Transverse colon (tissue), 4 donors: ENCODE results near the gene NOL9. TPM values are rescaled to one million over a fixed set of nuclear protein-coding genes. Genes with fewer than 3 reads are reported as not detected.

Source experiments
- DNase-seq: peaks from one replicate; pipeline ENCODE4 v3.0.0-alpha.2; 2019
- H3K27ac ChIP-seq, 4 donors: fragments of 200-600 bp; sonication (generic); 2 replicates each; pipeline ENCODE4 v1.5.1; 2016 to 2018; ENCODE audit warnings: inconsistent platforms in 4 of 4
- H3K27me3 ChIP-seq: fragments of 200-600 bp; sonication (generic); 2 replicates; pipeline ENCODE4 v1.5.1; 2017; ENCODE audit warnings: inconsistent platforms
- H3K36me3 ChIP-seq, 4 donors: fragments of 200-600 bp; sonication (generic); 2 replicates each; pipeline ENCODE4 v1.5.1; 2017 to 2019; ENCODE audit warnings: inconsistent platforms in 4 of 4
- H3K4me1 ChIP-seq, 4 donors: fragments of 200-600 bp; sonication (generic); 2 replicates each; pipeline ENCODE4 v1.5.1; 2017 to 2020; ENCODE audit warnings: inconsistent platforms in 4 of 4
- H3K4me3 ChIP-seq, 4 donors: fragments of 200-600 bp; sonication (generic); 1 replicate in 1 of 4; 2 replicates in 3 of 4; pipeline versions ENCODE4 v1.5.1 to v1.6.1; 2017 to 2019; ENCODE audit warnings: inconsistent platforms in 4 of 4
- H3K9me3 ChIP-seq, 2 donors: fragments of 200-600 bp; sonication (generic); 2 replicates each; pipeline ENCODE4 v1.5.1; 2017 to 2019; ENCODE audit warnings: inconsistent platforms in 2 of 2
- EP300 ChIP-seq: sonication (generic); formaldehyde crosslinking; IDR thresholded peaks from one replicate; pipeline ENCODE4 v1.6.1; 2017; ENCODE audit warnings: antibody characterized with exemption, low read depth
- POLR2A ChIP-seq: fragments of 450-650 bp; IDR thresholded peaks from one replicate; pipeline ENCODE4 v1.6.1; 2016; ENCODE audit warnings: antibody characterized with exemption, mild to moderate bottlenecking, moderate library complexity
- POLR2AphosphoS5 ChIP-seq, 3 donors: sonication (generic); formaldehyde crosslinking; IDR thresholded peaks; one replicate each; pipeline ENCODE4 v1.6.1; 2016; ENCODE audit warnings: antibody characterized with exemption in 3 of 3
- WGBS, 2 donors: methylation state at CpG; one replicate each; pipeline ENCODE4 v1.1.5; 2018; ENCODE audit warnings: low coverage in 1 of 2; 5-methylcytosine and 5-hydroxymethylcytosine counted together
- in situ Hi-C, 4 donors: fragments of 200-750 bp; cut with MboI; loops; one replicate each; pipeline versions ENCODE4 v1.15.0 to v1.15.1; 2017; ENCODE audit warnings: low sequenced_read_pairs in 3 of 4, low pct_ligation_motif_present in 1 of 4, low pct_unique_long_range_greater_than_20kb in 1 of 4
- intact Hi-C: fragments of 100-400 bp; cut with DNase I; formaldehyde crosslinking; loops from one replicate; pipeline ENCODE4 v1.15.1; 2023; ENCODE audit warnings: low total_unique reads
- total RNA-seq, 4 donors: library from RNA; depleted of rRNA; stranded (reverse); fragments of >200 nt; gene quantifications; one replicate each; pipeline ENCODE4 v1.1.0, GENCODE V29; 2016
- TF ChIP-seq, protein P1 (sequence below), 5 experiments: fragments of 200-600 bp in 3 of 5; fragments of 450-650 bp in 2 of 5; sonication (generic) in 3 of 5; IDR thresholded peaks; 1 replicate in 2 of 5; 2 replicates in 3 of 5; pipeline ENCODE4 v1.5.1; 2016 to 2017; ENCODE audit warnings: antibody characterized with exemption in 5 of 5, inconsistent platforms in 3 of 5, mild to moderate bottlenecking in 2 of 5, moderate library complexity in 1 of 5

Gene NOL9
- total RNA-seq, 4 donors from 2014 or later, result 8.0 to 30.0 (median 13.8) TPM

GRCh38 chr1:6491966-6492365 lies 62.3 kb downstream of the NOL9 start:
- no peak overlapping the region for H3K4me3 ChIP-seq
- WGBS, 2 donors, result 88% methylated on average over 10 of the region's 10 CpGs; no CpG with 5 or more reads in 1 of the 2 donors

GRCh38 chr1:6491480-6491962 lies 62.8 kb downstream of the NOL9 start, which contains the start of gene PLEKHG5:
PLEKHG5 (minus strand) TSS chr1:6491667; CDS start chr1:6477571, 14,096 bp downstream.
- intact Hi-C loops, result no loop called here
- peaks cover 7 to 36% (median 26%) of the 10 kb centered on the region in 4 donors for H3K4me1 ChIP-seq
- H3K27ac ChIP-seq, result peak within 1 kb of the TSS; percentile 75 to 87 (median 80)
- TF ChIP-seq POLR2AphosphoS5 (IDR thresholded peaks at IDR 0.05) (no peak), EP300 (no peak), POLR2A (no peak)
- TF ChIP-seq, protein P1, sequence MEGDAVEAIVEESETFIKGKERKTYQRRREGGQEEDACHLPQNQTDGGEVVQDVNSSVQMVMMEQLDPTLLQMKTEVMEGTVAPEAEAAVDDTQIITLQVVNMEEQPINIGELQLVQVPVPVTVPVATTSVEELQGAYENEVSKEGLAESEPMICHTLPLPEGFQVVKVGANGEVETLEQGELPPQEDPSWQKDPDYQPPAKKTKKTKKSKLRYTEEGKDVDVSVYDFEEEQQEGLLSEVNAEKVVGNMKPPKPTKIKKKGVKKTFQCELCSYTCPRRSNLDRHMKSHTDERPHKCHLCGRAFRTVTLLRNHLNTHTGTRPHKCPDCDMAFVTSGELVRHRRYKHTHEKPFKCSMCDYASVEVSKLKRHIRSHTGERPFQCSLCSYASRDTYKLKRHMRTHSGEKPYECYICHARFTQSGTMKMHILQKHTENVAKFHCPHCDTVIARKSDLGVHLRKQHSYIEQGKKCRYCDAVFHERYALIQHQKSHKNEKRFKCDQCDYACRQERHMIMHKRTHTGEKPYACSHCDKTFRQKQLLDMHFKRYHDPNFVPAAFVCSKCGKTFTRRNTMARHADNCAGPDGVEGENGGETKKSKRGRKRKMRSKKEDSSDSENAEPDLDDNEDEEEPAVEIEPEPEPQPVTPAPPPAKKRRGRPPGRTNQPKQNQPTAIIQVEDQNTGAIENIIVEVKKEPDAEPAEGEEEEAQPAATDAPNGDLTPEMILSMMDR (IDR thresholded peaks at IDR 0.05), result no peak
- H3K27me3 ChIP-seq, result peaks cover 11% of the 10 kb centered on the region
- WGBS, 2 donors, result 76 to 77% methylated on average over 3 to 6 of the region's 6 CpGs
- in situ Hi-C loops, result loop anchor here in 3 of 4 donors (25.0 kb wide), 1 partner anchor 146 kb away; no protein-coding TSS in a partner anchor
- no peak for DNase-seq
- H3K9me3 ChIP-seq, result no peaks in the 10 kb centered on the region
- peak within 1 kb of the TSS; percentile 51 to 90 (median 60) for H3K4me3 ChIP-seq
- no peaks in the 10 kb centered on the region for H3K36me3 ChIP-seq

More at GRCh38 chr1:6491966-6492365, 62.3 kb downstream of the NOL9 start:
- no peak for DNase-seq
- in situ Hi-C loops (loop anchor here in 3 of 4 donors (25.0 kb wide), 1 partner anchor 145 kb away; no protein-coding TSS in a partner anchor), intact Hi-C loops (no loop called here)
- no peaks in the 10 kb centered on the region for H3K9me3 ChIP-seq
- H3K4me1 ChIP-seq, result peaks cover 7 to 38% (median 30%) of the 10 kb centered on the region in 4 donors
- no peaks in the 10 kb centered on the region for H3K36me3 ChIP-seq
- H3K27me3 ChIP-seq, result peaks cover 16% of the 10 kb centered on the region
- no peak overlapping the region for H3K27ac ChIP-seq
- TF ChIP-seq POLR2A (no peak), EP300 (no peak), POLR2AphosphoS5 (IDR thresholded peaks at IDR 0.05) (no peak)
- TF ChIP-seq, protein P1 (IDR thresholded peaks at IDR 0.05), result no peak

- 35 to 36% methylated on average over 3 to 6 of the region's 6 CpGs for WGBS, 2 donors
- DNase-seq, result no peak
- peaks cover 7 to 36% (median 28%) of the 10 kb centered on the region in 4 donors for H3K4me1 ChIP-seq
- peak overlapping the region; percentile 75 to 87 (median 80) for H3K27ac ChIP-seq
- peaks cover 10% of the 10 kb centered on the region for H3K27me3 ChIP-seq
- TF ChIP-seq POLR2A, result no peak
- TF ChIP-seq, protein P1 (IDR thresholded peaks at IDR 0.05), result no peak
- no peak for TF ChIP-seq EP300
- TF ChIP-seq POLR2AphosphoS5 (IDR thresholded peaks at IDR 0.05), result no peak
- H3K36me3 ChIP-seq, result no peaks in the 10 kb centered on the region
- intact Hi-C loops, result no loop called here
- H3K4me3 ChIP-seq, result peak overlapping the region; percentile 51 to 90 (median 60)
- H3K9me3 ChIP-seq, result no peaks in the 10 kb centered on the region
- in situ Hi-C loops, result loop anchor here in 3 of 4 donors (25.0 kb wide), 1 partner anchor 146 kb away; no protein-coding TSS in a partner anchor
These were observed 63.2 kb downstream of the NOL9 start for GRCh38 chr1:6491081-6491449.

DNA sequence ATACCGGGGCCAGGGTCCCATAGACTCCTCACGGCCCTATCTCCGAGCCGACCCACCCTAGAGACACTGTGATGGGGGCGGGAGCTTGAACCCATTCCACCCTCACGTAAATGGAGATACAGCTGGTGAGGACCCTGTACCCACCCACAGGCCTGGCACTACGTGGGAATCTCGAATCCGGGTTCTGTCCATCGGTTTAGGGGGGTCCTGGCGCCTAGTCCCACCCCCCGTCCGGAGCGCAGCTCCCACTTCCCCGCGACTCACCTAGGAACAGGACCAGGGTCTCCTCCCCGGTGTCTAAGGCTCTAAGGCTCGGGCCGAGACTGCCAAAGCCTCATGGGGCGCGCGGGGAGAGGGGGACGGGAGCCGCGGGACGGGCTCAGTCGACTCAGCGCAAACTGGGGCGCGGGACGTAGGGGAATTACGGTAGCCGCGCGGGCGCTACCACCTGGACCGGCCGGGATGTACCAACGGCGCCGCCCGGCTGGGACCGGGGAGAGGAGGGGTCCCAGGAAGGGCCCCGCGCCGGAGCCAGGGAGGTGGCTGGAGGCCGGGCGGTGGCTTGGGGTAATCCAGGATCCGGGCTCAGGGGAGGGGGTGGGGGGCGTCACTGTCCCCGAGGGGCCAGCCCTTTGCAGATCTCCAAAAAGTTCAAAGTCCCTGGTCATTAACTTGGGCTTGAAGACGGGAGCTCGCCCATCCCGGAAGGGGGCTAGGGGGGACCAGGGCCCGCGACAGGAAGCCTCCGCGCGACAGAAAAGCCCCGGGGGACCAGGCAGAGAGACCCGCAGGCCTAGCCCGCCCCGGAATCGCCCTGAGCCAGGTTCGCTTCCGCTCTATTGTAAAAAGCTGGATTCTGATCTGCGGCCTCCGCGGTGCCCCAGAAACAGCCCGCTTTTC lies 63.9 kb downstream of the NOL9 start:
- 6 to 14% methylated on average over 7 to 30 of the region's 70 CpGs for WGBS, 2 donors
- Histone ChIP-seq H3K9me3 (no peaks in the 10 kb centered on the region), H3K27ac (peak overlapping the region; percentile 75 to 87 (median 80)), H3K27me3 (peaks cover 10% of the 10 kb centered on the region), H3K4me3 (peak overlapping the region; percentile 51 to 90 (median 60)), H3K36me3 (no peaks in the 10 kb centered on the region), H3K4me1 (peaks cover 7 to 43% (median 34%) of the 10 kb centered on the region in 4 donors)
- intact Hi-C loops (no loop called here), in situ Hi-C loops (loop anchor here in 3 of 4 donors (25.0 kb wide), 1 partner anchor 147 kb away; no protein-coding TSS in a partner anchor)
- DNase-seq, result peak; percentile 84
- TF ChIP-seq EP300 (no peak), POLR2A (peak; percentile 38), POLR2AphosphoS5 (IDR thresholded peaks at IDR 0.05) (peak in 1 of 3 donors; percentile 46)
- TF ChIP-seq, protein P1 (IDR thresholded peaks at IDR 0.05), result peak in 3 of 5 experiments; percentile 1 to 35 (median 14)
